Brain pericyte (primary cell): ENCODE data around the gene ABCF3.

Experiments used
- DNase-seq: peaks from one replicate; pipeline ENCODE4 v3.0.0-alpha.2; 2012; ENCODE audit warnings: low read depth, low spot score

The ABCF3 gene

DNA sequence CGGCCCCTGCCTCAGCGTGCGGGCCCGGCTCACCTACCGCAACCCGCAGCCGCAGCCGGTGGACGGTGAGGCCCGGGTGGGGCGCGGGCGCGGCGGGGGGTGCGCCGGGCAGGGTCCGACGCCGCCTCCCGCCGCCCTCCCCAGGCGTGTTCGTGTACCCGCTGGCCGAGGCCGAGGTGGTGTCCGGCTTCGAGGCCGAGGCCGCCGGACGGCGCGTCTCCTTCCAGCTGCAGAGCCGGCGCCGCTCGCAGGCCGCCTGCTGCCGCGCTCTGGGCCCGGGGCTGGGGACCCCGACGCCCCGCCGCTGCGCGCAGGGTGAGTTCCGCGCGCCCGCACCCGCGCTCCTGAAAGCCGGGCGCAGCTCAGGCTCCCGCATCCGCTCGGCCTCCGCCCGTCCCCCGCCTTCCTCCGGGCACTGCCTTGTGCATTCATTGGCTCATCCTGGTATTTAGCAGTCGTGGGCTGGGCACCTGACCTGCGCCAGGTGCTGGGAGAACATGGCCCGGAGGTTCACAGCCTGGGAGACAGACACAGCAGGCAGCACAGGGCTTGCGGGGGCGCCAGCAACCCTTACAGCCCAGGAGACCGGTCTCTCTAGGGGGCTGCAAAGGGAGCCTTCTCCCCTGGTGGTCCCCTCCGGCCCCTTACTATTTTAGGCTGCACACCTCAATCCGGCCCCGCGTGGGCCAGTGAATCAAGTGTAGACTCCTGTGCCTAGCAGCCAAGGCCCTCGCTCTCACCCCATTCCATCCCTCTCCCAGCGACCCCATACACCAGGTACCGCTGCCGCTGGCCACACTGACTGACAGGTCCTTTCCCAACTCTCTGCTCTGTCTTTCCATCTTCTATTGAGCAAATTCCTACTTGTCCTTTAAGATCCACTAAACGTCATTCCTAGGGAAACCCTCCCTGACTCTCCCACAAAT lies 44.9 kb downstream of the ABCF3 start:
- DNase-seq: no peak

- no peak for DNase-seq
Observed at GRCh38 chr3:184231671-184232070, 45.7 kb downstream of the ABCF3 start.

- DNase-seq: no peak
Observed at GRCh38 chr3:184233127-184233843, 47.3 kb downstream of the ABCF3 start.

GRCh38 chr3:184234224-184234623 lies 48.2 kb downstream of the ABCF3 start:
- no peak for DNase-seq

- no peak for DNase-seq
Observed at GRCh38 chr3:184234671-184235380, 48.8 kb downstream of the ABCF3 start.

DNA sequence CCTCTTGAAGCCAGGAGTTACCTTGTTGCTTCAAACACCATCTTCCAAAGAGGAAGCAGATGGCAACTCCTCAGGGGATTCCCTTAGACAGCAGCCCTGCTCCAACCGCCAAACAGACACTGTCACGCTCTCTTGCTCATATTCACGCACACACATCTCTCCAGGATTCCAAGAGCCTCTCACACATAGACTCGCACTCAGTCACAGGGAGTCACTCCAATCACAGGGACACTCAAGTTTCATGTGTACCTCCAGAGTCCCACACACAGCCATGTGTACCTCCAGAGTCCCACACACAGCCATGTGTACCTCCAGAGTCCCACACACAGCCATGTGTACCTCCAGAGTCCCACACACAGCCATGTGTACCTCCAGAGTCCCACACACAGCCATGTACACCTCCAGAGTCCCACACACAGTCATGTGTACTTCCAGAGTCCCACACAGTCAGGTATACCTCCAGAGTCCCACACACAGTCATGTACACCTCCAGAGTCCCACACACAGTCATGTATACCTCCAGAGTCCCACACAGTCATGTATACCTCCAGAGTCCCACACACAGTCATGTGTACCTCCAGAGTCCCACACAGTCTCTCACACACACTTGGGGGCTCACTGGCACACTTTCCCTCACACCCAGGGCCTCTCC lies 49.5 kb downstream of the ABCF3 start:
- no peak for DNase-seq

GRCh38 chr3:184236033-184236410 lies 50.0 kb downstream of the ABCF3 start:
- no peak for DNase-seq

DNA sequence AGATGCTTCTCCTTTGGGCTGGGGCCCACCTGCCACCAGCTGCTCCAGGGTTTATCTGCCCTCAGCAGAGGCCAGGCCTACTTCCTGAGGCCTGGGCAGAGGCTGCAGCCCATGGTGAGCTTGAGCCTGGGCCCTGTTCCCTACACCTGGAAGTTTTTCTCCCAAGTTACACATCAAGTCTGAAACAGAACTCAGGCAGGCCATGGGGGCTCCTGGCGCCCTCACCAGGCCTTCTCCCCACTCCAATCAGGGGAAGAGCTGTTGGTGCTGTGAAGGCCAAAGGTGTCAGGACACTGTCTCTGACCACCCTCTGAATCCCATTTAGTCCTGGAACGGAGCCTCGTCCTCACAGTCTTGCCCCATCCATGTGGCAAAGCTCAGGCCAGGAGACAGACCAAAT lies 50.6 kb downstream of the ABCF3 start:
- DNase-seq: no peak

GRCh38 chr3:184237211-184237610 lies 51.2 kb downstream of the ABCF3 start:
- no peak for DNase-seq

DNA sequence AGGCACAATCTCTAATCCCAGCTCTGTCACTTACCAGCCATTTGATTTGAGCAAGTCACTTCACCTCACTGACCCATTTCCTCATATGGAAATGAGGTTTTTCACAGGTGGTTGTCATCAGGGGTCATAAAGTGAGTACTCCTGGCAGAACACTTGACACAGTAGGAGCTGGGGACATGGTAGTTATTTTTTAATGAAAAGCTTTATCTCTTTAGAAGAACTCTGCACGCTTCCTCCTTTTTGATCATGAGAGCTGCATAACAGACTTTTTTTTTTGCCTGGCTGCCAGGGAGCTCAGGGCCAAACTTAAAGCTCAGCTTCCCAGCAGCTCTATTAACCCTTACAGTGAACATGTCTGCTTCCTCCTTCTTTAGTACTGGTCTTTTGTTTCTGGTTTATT lies 51.8 kb downstream of the ABCF3 start:
- DNase-seq: no peak

GRCh38 chr3:184238246-184238818 lies 52.3 kb downstream of the ABCF3 start:
- DNase-seq: no peak

- DNase-seq: no peak
Observed at GRCh38 chr3:184239221-184239620, 53.2 kb downstream of the ABCF3 start.

GRCh38 chr3:184239708-184240107 lies 53.7 kb downstream of the ABCF3 start:
- DNase-seq: no peak

DNA sequence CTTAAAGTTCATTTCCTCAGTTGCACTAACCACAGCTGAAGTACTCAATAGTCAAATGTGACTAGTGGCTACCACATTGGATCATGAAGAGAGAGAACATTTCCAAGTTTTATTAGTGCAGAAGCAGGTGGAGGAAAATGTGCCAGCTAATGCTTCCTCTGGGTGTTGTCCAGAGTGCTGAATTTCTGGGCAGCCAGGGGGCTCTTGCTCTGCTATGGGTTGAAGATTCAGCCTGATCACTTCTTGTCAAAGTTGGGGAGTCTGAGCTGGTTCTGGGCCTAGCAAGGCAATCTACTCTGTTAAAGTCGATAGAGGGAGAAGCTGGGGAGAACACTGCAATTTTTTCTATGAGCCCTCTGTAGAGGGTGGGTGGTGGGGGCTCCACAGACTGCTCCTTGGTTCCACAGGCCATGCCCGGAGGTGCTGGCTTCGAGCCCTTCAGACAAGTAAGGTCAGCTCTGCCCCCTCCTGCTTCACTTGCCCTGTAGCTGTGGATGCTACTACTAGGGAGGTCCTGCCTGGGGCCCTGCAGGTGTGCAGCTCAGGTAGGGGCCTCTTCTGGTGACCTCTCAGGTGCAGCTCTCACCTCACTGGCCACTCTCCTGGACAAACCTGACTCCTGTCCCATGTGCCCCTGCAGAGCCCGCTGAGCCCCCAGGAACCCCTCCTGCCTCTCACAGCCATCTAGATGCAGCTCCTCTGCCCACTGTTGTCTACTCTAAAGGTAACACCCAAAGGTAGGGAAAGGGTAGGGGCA lies 54.6 kb downstream of the ABCF3 start:
- no peak for DNase-seq

DNA sequence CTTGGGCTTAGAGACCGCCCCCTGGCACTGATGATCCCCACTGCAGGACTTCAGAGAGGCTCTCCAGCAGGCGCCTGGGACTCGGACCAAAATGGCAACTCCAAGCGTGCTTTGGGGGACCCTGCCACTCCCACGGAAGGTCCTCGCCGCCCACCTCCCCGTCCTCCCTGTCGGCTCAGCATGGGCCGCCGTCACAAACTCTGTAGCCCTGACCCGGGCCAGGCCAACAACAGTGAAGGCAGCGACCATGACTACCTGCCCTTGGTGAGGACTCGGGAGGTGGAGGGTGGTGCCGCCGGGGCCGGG lies 55.1 kb downstream of the ABCF3 start:
- no peak for DNase-seq

- DNase-seq: no peak
Observed at GRCh38 chr3:184241447-184242296, 55.7 kb downstream of the ABCF3 start.

GRCh38 chr3:184242297-184242685 lies 56.3 kb downstream of the ABCF3 start:
- no peak for DNase-seq
